ENCODE measurements around the gene BRIX1.

- no peak for TF ChIP-seq CTCF (IDR thresholded peaks at IDR 0.05; ENCODE audit: insufficient read depth, low read length, poor library complexity, severe bottlenecking)
- no peak for TF ChIP-seq EZH2phosphoT487 (conservative IDR thresholded peaks at IDR 0.05; ENCODE audit: low read length)
Measured at GRCh38 chr5:34926318-34926888, 10.9 kb downstream of the BRIX1 start.

All from SU-DHL-6 (cell line).